GM23248 (cell line): Measurements from ENCODE around the gene DNM1.

Experiments used
- EZH2 ChIP-seq: fragments of 200-600 bp; sonication (generic); IDR thresholded peaks from 2 replicates; pipeline ENCODE4 v1.6.1; 2018; ENCODE audit warnings: antibody characterized with exemption, mild to moderate bottlenecking; ENCODE audit not compliant: insufficient read depth, poor library complexity, severe bottlenecking
- EZH2phosphoT487 ChIP-seq: fragments of 200-600 bp; sonication (generic); IDR thresholded peaks from 2 replicates; pipeline ENCODE4 v1.6.1; 2018; ENCODE audit warnings: antibody characterized with exemption, moderate library complexity, mild to moderate bottlenecking, low read depth; ENCODE audit not compliant: insufficient read depth

DNA sequence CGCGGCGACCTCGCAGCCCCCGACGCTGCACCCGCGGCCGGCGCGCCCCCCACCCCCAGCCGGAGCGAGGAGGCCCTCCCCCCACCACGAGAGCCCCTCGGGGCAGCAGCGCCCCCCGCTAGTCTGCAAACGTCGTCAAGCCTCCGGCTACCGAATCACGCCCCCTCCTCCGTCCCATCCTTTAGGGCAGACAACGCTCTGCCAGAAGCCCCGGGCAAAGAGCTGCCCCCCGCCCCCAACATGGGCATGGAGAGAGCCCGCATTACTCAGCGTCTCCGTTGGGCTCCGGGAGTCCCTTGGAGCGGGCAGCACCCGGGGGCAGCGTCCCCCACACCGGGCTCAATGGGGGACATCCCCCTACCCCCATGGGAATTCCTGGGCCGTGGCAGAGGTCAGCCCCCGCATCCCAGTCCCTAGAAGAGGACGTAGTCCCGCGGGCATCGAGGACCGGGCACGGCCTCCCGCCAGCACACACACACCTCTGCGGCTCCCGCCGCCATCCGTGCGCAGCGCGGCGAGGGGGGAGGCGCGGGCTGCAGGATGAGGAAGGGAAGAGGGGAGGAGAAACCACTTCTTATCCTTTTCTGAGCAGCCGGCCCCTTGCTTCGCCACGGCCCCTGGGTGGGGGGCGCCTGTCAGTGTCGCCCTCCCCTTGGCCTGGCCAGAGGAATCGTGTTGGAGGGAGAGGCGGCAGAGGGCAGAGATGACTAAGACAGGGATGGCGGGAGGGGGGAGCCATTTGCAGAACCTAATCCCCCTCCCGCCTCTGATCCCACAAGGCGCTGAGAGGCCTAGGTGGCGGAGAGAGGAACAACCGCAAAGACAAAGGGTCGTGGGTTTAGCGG, 750 bp downstream of the DNM1 start:
- TF ChIP-seq EZH2phosphoT487 = no peak
- TF ChIP-seq EZH2 = no peak
